Measurements from ENCODE around the gene TENM4. TPM values are rescaled to one million over a fixed set of nuclear protein-coding genes. Genes with fewer than 3 reads are reported as not detected.

TENM4 gene
- total and polyA plus RNA-seq, 2 of the 8 experiments (the other 6 are each of a cell fraction or from before 2014, with no cell fraction given), result 3.5 to 7.2 TPM

- Histone ChIP-seq H4K5ac (ENCODE audit: insufficient read length, low read depth, low read length) (no peak overlapping the region), H3K18ac (ENCODE audit: extremely low read depth, low read length) (no peak overlapping the region), H2BK120ac (replicated peaks; ENCODE audit: low read depth, low read length) (no peak overlapping the region), H3K4me1 (replicated peaks in 1 of 4; ENCODE audit: control insufficient read depth in 3 of 4, insufficient read depth in 4 of 4, low read length in 3 of 4) (peaks cover 0 to 2% (median 0%) of the 10 kb centered on the region in 4 experiments; a peak in 3 of 7 replicates), H2BK15ac (ENCODE audit: low read length) (no peak overlapping the region), H2BK20ac (ENCODE audit: low read length) (no peak overlapping the region), H2BK5ac (ENCODE audit: low read depth, low read length) (no peak overlapping the region), H3K14ac (ENCODE audit: insufficient read length) (no peak overlapping the region), H3K23ac (ENCODE audit: insufficient read length) (no peak overlapping the region), H2AK5ac (ENCODE audit: low read depth, low read length) (no peak overlapping the region), H2AFZ (ENCODE audit: low read length) (no peak overlapping the region), H3K56ac (replicated peaks; ENCODE audit: insufficient read length, low read depth, low read length) (no peak overlapping the region), H3K9me3 (ENCODE audit: insufficient read depth in 2 of 2, low read depth in 1 of 2, low read length in 1 of 2) (no peaks in the 10 kb centered on the region), H3K79me2 (ENCODE audit: control insufficient read depth in 1 of 2, insufficient read depth in 2 of 2, low read length in 2 of 2) (no peaks in the 10 kb centered on the region), H3K27me3 (replicated peaks in 1 of 4; ENCODE audit: control insufficient read depth in 3 of 4, extremely low read depth in 1 of 4, insufficient read depth in 3 of 4, low read length in 3 of 4) (no peaks in the 10 kb centered on the region), H4K8ac (ENCODE audit: extremely low read depth, insufficient read depth, low read length) (no peak overlapping the region), H3K27ac (ENCODE audit: low read depth, low read length) (no peak overlapping the region), H3K79me1 (ENCODE audit: low read depth, low read length) (no peaks in the 10 kb centered on the region), H3K9ac (replicated peaks in 1 of 4; ENCODE audit: extremely low read depth in 1 of 4, low read depth in 3 of 4, low read length in 3 of 4) (no peak overlapping the region), H4K20me1 (replicated peaks in 1 of 2; ENCODE audit: control insufficient read depth in 1 of 2, insufficient read depth in 2 of 2, low read length in 2 of 2) (no peaks in the 10 kb centered on the region), H3K36me3 (ENCODE audit: control insufficient read depth in 2 of 4, insufficient read depth in 4 of 4, low read length in 3 of 4) (no peaks in the 10 kb centered on the region), H3K4me3 (ENCODE audit: extremely low read depth in 1 of 4, insufficient read depth in 2 of 4, low read depth in 3 of 4, low read length in 4 of 4) (no peak overlapping the region), H2BK12ac (ENCODE audit: low read depth, low read length) (no peak overlapping the region), H3K4me2 (ENCODE audit: insufficient read depth in 1 of 2, low read depth in 2 of 2, low read length in 2 of 2) (no peak overlapping the region), H3K4ac (replicated peaks; ENCODE audit: insufficient read length, low read depth, low read length) (no peak overlapping the region), H4K91ac (replicated peaks; ENCODE audit: insufficient read length, low read length) (no peak overlapping the region), H3K23me2 (ENCODE audit: low read depth, low read length) (no peaks in the 10 kb centered on the region)
- TF ChIP-seq YY1 (IDR thresholded peaks at IDR 0.05; ENCODE audit: low read depth, low read length), result no peak
- TF ChIP-seq ASH2L (IDR thresholded peaks at IDR 0.05; ENCODE audit: low read length), result no peak
- no peak for TF ChIP-seq CTBP2 (IDR thresholded peaks at IDR 0.05; ENCODE audit: borderline replicate concordance, insufficient read depth, insufficient read length, low read length)
- ChIA-PET CTCF (ENCODE audit: partially characterized antibody) (interaction anchor here (0.5 to 4.2 kb wide), 14 partner anchors 10 to 435 kb away, joined by 3 to 37 read pairs (median 4); no protein-coding TSS in a partner anchor), POLR2A (ENCODE audit: partially characterized antibody) (no interaction called here)
- DNase-seq (ENCODE audit: low read depth in 1 of 2, low spot score in 2 of 2) (no peak), FAIRE-seq (no peak)
- WGBS, 2 experiments (ENCODE audit: extremely low coverage in 1 of 2, insufficient coverage in 1 of 2, insufficient read length in 1 of 2, insufficient replicate concordance in 2 of 2, low coverage in 1 of 2, low lambda C conversion rate in 2 of 2, missing lambda C conversion rate in 1 of 2), result 92% methylated on average over 7 of the region's 7 CpGs; no CpG with 5 or more reads in 1 of the 2 experiments
These were observed 359.3 kb downstream of the TENM4 start for GRCh38 chr11:79081471-79082031.
